Sigmoid colon (tissue), 7 donors: ENCODE results near the gene RNU1-3. TPM values are rescaled to one million over a fixed set of nuclear protein-coding genes. Genes with fewer than 3 reads are reported as not detected.

Experiments
- DNase-seq: peaks from one replicate; pipeline ENCODE4 v3.0.0-alpha.2; 2019
- H3K27ac ChIP-seq, 4 donors: fragments of 200-600 bp; sonication (generic); one replicate each; pipeline ENCODE4 v1.5.1; 2016 to 2019; ENCODE audit warnings: mild to moderate bottlenecking in 1 of 4
- H3K27me3 ChIP-seq, 3 donors: fragments of 200-600 bp; sonication (generic); one replicate each; pipeline ENCODE4 v1.5.1; 2019; ENCODE audit warnings: mild to moderate bottlenecking in 1 of 3
- H3K36me3 ChIP-seq, 4 donors: fragments of 200-600 bp; sonication (generic); one replicate each; pipeline ENCODE4 v1.5.1; 2016 to 2019
- H3K4me1 ChIP-seq, 4 donors: fragments of 200-600 bp; sonication (generic); one replicate each; pipeline ENCODE4 v1.5.1; 2017 to 2019
- H3K4me3 ChIP-seq, 4 donors: fragments of 200-600 bp; sonication (generic); one replicate each; pipeline ENCODE4 v1.5.1; 2017 to 2019; ENCODE audit warnings: mild to moderate bottlenecking in 2 of 4, moderate library complexity in 1 of 4
- H3K9me3 ChIP-seq, 4 donors: fragments of 200-600 bp in 3 of 4; sonication (generic) in 3 of 4; one replicate each; pipeline versions ENCODE4 v1.5.1 to v1.6.1; 2013 to 2019
- EP300 ChIP-seq, 4 donors: sonication (generic); formaldehyde crosslinking; IDR thresholded peaks; one replicate each; pipeline ENCODE4 v1.6.1; 2017; ENCODE audit warnings: antibody characterized with exemption in 4 of 4
- POLR2A ChIP-seq, 2 donors: fragments of 450-650 bp; IDR thresholded peaks; one replicate each; pipeline ENCODE4 v1.6.1; 2016; ENCODE audit warnings: antibody characterized with exemption in 2 of 2, mild to moderate bottlenecking in 2 of 2, moderate library complexity in 2 of 2
- POLR2AphosphoS5 ChIP-seq, 4 donors: sonication (generic); formaldehyde crosslinking; IDR thresholded peaks; one replicate each; pipeline ENCODE4 v1.6.1; 2017; ENCODE audit warnings: antibody characterized with exemption in 4 of 4
- WGBS, 2 donors: extraction: QIAGEN DNeasy Blood & Tissue Kit; methylation state at CpG; one replicate each; pipeline ENCODE4 v1.1.7; 2013; 5-methylcytosine and 5-hydroxymethylcytosine counted together
- intact Hi-C: fragments of 100-400 bp; cut with DNase I; formaldehyde crosslinking; loops from one replicate; pipeline ENCODE4 v1.15.1; 2023
- polyA plus RNA-seq, 3 donors: library from polyadenylated mRNA; stranded (reverse); fragments of 200-250 nt; gene quantifications; one replicate each; pipeline ENCODE4 v1.2.3, GENCODE V29; 2013
- small RNA-seq, 3 donors: library from RNA; depleted of rRNA; stranded (forward); fragments of <200 nt; gene quantifications; one replicate each; pipeline ENCODE3, GENCODE V24; 2016
- total RNA-seq, 4 donors: library from RNA; depleted of rRNA; stranded (reverse); fragments of >200 nt; gene quantifications; one replicate each; pipeline ENCODE4 v1.1.0, GENCODE V29; 2016
- TF ChIP-seq, protein P1 (sequence below), 4 experiments: fragments of 450-650 bp in 3 of 4; fragments of 200-600 bp in 1 of 4; IDR thresholded peaks; one replicate each; pipeline ENCODE4 v1.5.1; 2016 to 2019; ENCODE audit warnings: antibody characterized with exemption in 4 of 4, mild to moderate bottlenecking in 3 of 4, moderate library complexity in 2 of 4
- donor health status: healthy with polysubstance abuse.
- donor health status: Bipolar disorder and iron deficiency.
- donor health status: healthy.

RNU1-3 gene
- total and polyA plus RNA-seq, 7 donors: under 0.01 TPM; not detected in 3

DNA sequence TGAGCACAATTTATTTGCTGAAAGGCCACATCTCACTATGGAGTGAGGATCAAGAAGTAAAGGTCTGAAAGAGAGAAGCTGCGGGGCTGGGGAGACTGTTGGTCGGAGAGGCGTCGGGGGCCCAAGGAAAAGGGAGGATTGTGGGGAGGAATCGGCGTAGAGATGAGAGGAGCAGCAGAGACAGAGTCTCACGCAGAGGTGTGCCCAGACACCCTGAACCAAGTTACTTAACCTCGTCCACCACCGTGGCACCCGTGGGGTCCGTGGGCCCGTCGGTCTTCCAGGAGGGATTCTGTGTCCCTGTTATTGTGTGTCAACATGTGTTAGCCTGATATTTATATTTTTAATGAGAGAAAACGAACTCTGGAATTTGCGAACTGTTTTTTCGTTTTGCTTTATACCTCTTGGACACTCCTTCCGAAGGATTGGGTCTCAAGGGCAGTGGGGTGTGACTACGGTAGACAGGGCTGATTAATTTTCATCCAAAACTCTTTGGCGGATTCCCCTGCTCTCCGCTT, 49.6 kb downstream of the RNU1-3 start:
- Histone ChIP-seq H3K27ac (no peak overlapping the region), H3K4me1 (peaks cover 0 to 19% (median 18%) of the 10 kb centered on the region in 4 donors), H3K9me3 (no peaks in the 10 kb centered on the region), H3K4me3 (no peak overlapping the region), H3K27me3 (no peaks in the 10 kb centered on the region), H3K36me3 (peaks cover 0 to 19% (median 5%) of the 10 kb centered on the region in 4 donors)
- TF ChIP-seq, protein P1, sequence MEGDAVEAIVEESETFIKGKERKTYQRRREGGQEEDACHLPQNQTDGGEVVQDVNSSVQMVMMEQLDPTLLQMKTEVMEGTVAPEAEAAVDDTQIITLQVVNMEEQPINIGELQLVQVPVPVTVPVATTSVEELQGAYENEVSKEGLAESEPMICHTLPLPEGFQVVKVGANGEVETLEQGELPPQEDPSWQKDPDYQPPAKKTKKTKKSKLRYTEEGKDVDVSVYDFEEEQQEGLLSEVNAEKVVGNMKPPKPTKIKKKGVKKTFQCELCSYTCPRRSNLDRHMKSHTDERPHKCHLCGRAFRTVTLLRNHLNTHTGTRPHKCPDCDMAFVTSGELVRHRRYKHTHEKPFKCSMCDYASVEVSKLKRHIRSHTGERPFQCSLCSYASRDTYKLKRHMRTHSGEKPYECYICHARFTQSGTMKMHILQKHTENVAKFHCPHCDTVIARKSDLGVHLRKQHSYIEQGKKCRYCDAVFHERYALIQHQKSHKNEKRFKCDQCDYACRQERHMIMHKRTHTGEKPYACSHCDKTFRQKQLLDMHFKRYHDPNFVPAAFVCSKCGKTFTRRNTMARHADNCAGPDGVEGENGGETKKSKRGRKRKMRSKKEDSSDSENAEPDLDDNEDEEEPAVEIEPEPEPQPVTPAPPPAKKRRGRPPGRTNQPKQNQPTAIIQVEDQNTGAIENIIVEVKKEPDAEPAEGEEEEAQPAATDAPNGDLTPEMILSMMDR (IDR thresholded peaks at IDR 0.05): no peak
- TF ChIP-seq POLR2A (IDR thresholded peaks at IDR 0.05) (no peak), POLR2AphosphoS5 (IDR thresholded peaks at IDR 0.05) (no peak), EP300 (IDR thresholded peaks at IDR 0.05) (no peak)
- intact Hi-C loops: loop anchor here (10.0 kb wide), 3 partner anchors 172 to 438 kb away; partner anchors contain the start of genes NECAP2 and SDHB
- WGBS, 2 donors: 92 to 93% methylated on average over 20 of the region's 20 CpGs
- peak; percentile 73 for DNase-seq

Small RNA genes within 50 kb of the gene (small RNA-seq; reads per million reads assigned to genes)
- 0 reads per million in 3 donors for gene RNU1-3

Other genes starting within 250 kb of the RNU1-3 start
- gene SPATA21, start 229.5 kb downstream of the RNU1-3 start, total RNA-seq: not detected
- gene SPATA21, start 229.5 kb downstream of the RNU1-3 start, polyA plus RNA-seq: under 1 TPM; under 0.01 to 0.23 (median 0.17) TPM
- gene NECAP2, start 226.2 kb downstream of the RNU1-3 start, total RNA-seq: 10 to 100 TPM; 22.8 to 38.0 (median 31.2) TPM
- gene NECAP2, start 226.2 kb downstream of the RNU1-3 start, polyA plus RNA-seq: 10 to 100 TPM; 54.7 to 59.2 (median 59.1) TPM
- under 1 TPM; under 0.01 TPM for gene RNU1-1, start 152.7 kb downstream of the RNU1-3 start, total RNA-seq
- gene RNU1-1, start 152.7 kb downstream of the RNU1-3 start, polyA plus RNA-seq: not detected
- 10 to 100 TPM; 30.3 to 80.9 (median 37.2) TPM for gene NBPF1, start 53.4 kb downstream of the RNU1-3 start, total RNA-seq
- gene NBPF1, start 53.4 kb downstream of the RNU1-3 start, polyA plus RNA-seq: 10 to 100 TPM; 12.1 to 42.8 (median 21.0) TPM
- under 1 TPM; under 0.01 TPM for gene RNU1-4, start 73.6 kb upstream of the RNU1-3 start, total RNA-seq
- not detected for gene RNU1-4, start 73.6 kb upstream of the RNU1-3 start, polyA plus RNA-seq
- under 1 TPM; under 0.01 TPM for gene RNU1-2, start 229.0 kb upstream of the RNU1-3 start, total RNA-seq
- gene RNU1-2, start 229.0 kb upstream of the RNU1-3 start, polyA plus RNA-seq: not detected